PC-3 (cell line): ENCODE data around the gene AGPAT3.

Experiments used
- EZH2 ChIP-seq: fragments of 300-600 bp; sonication (generic); IDR thresholded peaks from one replicate; pipeline ENCODE4 v1.6.1; 2017; ENCODE audit warnings: antibody characterized with exemption, mild to moderate bottlenecking, low read length; ENCODE audit not compliant: unreplicated experiment
- TF ChIP-seq, protein P1 (sequence below): fragments of 300-600 bp; sonication (generic); conservative IDR thresholded peaks from 2 replicates; pipeline ENCODE4 v1.5.1; 2017; ENCODE audit warnings: antibody characterized with exemption, low read depth, mild to moderate bottlenecking, low read length

GRCh38 chr21:43848771-43849170 lies 16.3 kb upstream of the AGPAT3 start:
- no peak for TF ChIP-seq EZH2
- TF ChIP-seq, protein P1, sequence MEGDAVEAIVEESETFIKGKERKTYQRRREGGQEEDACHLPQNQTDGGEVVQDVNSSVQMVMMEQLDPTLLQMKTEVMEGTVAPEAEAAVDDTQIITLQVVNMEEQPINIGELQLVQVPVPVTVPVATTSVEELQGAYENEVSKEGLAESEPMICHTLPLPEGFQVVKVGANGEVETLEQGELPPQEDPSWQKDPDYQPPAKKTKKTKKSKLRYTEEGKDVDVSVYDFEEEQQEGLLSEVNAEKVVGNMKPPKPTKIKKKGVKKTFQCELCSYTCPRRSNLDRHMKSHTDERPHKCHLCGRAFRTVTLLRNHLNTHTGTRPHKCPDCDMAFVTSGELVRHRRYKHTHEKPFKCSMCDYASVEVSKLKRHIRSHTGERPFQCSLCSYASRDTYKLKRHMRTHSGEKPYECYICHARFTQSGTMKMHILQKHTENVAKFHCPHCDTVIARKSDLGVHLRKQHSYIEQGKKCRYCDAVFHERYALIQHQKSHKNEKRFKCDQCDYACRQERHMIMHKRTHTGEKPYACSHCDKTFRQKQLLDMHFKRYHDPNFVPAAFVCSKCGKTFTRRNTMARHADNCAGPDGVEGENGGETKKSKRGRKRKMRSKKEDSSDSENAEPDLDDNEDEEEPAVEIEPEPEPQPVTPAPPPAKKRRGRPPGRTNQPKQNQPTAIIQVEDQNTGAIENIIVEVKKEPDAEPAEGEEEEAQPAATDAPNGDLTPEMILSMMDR = no peak
